ENCODE measurements around the gene UST. TPM values are rescaled to one million over a fixed set of nuclear protein-coding genes. Genes with fewer than 3 reads are reported as not detected.

The UST gene
- total and polyA plus RNA-seq, 9 of the 15 experiments (the other 6 are each of a cell fraction or from before 2014, with no cell fraction given) = 0.04 to 0.10 TPM; not detected in 7

DNA sequence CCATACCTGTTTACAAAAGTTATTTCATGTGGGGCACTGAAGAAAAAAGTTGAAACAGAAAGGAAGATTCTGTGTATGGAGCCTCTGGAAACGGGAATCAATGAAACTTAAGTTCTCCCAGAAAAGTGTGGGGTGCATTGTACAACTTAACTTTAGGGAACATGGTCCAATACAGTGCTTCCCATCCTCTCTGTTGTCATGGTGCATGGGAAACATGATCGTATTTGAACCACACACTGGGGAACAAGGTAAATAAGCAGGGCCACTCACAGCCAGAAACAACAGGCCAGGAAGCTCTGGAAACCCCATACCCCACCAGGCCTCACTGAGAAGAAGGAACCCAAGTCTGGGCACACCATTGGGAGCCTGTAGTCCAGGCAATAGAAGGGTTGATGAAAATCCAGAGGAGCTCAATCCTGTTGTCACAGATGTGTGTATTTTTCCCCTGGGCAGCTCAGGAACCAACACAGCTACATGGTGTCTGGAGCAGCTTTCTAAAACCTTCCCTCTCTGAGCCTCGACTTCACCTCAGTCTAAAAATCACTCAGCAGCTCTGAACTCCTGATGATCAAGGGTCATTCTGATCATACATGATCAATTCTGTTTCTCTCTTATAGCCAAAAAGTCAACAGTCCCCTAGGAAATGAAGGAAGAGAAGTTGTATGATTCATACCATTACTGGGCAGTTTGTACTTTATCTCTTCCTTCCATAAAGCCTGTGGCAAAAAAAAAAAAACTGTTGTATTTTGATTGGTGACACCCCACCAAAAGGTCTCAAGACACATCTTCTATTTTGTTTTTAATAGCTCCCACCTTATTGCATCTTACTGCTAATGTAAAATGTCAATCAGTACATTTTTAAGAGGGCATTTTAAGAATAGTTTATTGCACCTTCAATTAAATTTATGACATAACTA is 372.2 kb downstream of the UST start (continued):
- TF ChIP-seq, protein P1, sequence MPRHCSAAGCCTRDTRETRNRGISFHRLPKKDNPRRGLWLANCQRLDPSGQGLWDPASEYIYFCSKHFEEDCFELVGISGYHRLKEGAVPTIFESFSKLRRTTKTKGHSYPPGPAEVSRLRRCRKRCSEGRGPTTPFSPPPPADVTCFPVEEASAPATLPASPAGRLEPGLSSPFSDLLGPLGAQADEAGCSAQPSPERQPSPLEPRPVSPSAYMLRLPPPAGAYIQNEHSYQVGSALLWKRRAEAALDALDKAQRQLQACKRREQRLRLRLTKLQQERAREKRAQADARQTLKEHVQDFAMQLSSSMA (CRISPR knock-in tag; IDR thresholded peaks at IDR 0.05) = no peak
- no peak for TF ChIP-seq MYBL2 (IDR thresholded peaks at IDR 0.05; ENCODE audit: low read depth)
- TF ChIP-seq MYBL2 (CRISPR knock-in tag; IDR thresholded peaks at IDR 0.05; ENCODE audit: borderline replicate concordance) = no peak
- 0 out of 2 replicates have a peak, but pooled peaks have one; percentile 13 for TF ChIP-seq CC2D1A (IDR thresholded peaks at IDR 0.05)
- 0 out of 2 replicates have a peak, but pooled peaks have one; percentile 20 for TF ChIP-seq L3MBTL2 (IDR thresholded peaks at IDR 0.05)
- TF ChIP-seq, protein P2, sequence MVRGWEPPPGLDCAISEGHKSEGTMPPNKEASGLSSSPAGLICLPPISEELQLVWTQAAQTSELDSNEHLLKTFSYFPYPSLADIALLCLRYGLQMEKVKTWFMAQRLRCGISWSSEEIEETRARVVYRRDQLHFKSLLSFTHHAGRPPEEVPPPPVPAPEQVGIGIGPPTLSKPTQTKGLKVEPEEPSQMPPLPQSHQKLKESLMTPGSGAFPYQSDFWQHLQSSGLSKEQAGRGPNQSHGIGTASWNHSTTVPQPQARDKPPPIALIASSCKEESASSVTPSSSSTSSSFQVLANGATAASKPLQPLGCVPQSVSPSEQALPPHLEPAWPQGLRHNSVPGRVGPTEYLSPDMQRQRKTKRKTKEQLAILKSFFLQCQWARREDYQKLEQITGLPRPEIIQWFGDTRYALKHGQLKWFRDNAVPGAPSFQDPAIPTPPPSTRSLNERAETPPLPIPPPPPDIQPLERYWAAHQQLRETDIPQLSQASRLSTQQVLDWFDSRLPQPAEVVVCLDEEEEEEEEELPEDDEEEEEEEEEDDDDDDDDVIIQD (CRISPR knock-in tag; IDR thresholded peaks at IDR 0.05) = no peak
- TF ChIP-seq PHB2 (IDR thresholded peaks at IDR 0.05; ENCODE audit: low read depth) = no peak
- peak; percentile 18; the same call in 1 of the 2 replicates for TF ChIP-seq CXXC5 (CRISPR knock-in tag; IDR thresholded peaks at IDR 0.05)
- TF ChIP-seq HCFC1 (IDR thresholded peaks at IDR 0.05; ENCODE audit: low read depth, low read length) = no peak
- TF ChIP-seq TAF9B (IDR thresholded peaks at IDR 0.05; ENCODE audit: partially characterized antibody) = peak; percentile 16
- no peak for TF ChIP-seq CCNT2 (IDR thresholded peaks at IDR 0.05; ENCODE audit: borderline replicate concordance, extremely low read depth, insufficient read length, low read depth, low read length)
- TF ChIP-seq, protein P3, sequence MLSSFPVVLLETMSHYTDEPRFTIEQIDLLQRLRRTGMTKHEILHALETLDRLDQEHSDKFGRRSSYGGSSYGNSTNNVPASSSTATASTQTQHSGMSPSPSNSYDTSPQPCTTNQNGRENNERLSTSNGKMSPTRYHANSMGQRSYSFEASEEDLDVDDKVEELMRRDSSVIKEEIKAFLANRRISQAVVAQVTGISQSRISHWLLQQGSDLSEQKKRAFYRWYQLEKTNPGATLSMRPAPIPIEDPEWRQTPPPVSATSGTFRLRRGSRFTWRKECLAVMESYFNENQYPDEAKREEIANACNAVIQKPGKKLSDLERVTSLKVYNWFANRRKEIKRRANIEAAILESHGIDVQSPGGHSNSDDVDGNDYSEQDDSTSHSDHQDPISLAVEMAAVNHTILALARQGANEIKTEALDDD (IDR thresholded peaks at IDR 0.05) = no peak
- no peak for TF ChIP-seq SMAD2 (IDR thresholded peaks at IDR 0.05; ENCODE audit: low read depth, low read length)
- TF ChIP-seq GTF2E2 (tag; IDR thresholded peaks at IDR 0.05) = 0 out of 2 replicates have a peak, but pooled peaks have one; percentile 16
- TF ChIP-seq, protein P4, sequence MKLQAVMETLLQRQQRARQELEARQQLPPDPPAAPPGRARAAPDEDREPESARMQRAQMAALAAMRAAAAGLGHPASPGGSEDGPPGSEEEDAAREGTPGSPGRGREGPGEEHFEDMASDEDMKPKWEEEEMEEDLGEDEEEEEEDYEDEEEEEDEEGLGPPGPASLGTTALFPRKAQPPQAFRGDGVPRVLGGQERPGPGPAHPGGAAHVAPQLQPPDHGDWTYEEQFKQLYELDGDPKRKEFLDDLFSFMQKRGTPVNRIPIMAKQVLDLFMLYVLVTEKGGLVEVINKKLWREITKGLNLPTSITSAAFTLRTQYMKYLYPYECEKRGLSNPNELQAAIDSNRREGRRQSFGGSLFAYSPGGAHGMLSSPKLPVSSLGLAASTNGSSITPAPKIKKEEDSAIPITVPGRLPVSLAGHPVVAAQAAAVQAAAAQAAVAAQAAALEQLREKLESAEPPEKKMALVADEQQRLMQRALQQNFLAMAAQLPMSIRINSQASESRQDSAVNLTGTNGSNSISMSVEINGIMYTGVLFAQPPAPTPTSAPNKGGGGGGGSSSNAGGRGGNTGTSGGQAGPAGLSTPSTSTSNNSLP (IDR thresholded peaks at IDR 0.05; ENCODE audit: borderline replicate concordance, low read depth, low read length) = peak; percentile 92
- no peak for TF ChIP-seq ZNF124 (CRISPR knock-in tag; IDR thresholded peaks at IDR 0.05)
- TF ChIP-seq ZSCAN29 (IDR thresholded peaks at IDR 0.05) = no peak
- TF ChIP-seq SMC3 (conservative IDR thresholded peaks at IDR 0.05; ENCODE audit: insufficient read depth, low read depth, low read length) = no peak
- TF ChIP-seq, protein P5, sequence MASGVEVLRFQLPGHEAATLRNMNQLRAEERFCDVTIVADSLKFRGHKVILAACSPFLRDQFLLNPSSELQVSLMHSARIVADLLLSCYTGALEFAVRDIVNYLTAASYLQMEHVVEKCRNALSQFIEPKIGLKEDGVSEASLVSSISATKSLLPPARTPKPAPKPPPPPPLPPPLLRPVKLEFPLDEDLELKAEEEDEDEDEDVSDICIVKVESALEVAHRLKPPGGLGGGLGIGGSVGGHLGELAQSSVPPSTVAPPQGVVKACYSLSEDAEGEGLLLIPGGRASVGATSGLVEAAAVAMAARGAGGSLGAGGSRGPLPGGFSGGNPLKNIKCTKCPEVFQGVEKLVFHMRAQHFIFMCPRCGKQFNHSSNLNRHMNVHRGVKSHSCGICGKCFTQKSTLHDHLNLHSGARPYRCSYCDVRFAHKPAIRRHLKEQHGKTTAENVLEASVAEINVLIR (CRISPR knock-in tag; IDR thresholded peaks at IDR 0.05) = no peak
- no peak for TF ChIP-seq XRCC5 (IDR thresholded peaks at IDR 0.05; ENCODE audit: low read depth, low read length)
- peak in 1 of 2 experiments; percentile 67 for TF ChIP-seq NCOA2 (IDR thresholded peaks at IDR 0.05; ENCODE audit: partially characterized antibody in 2 of 2)
- TF ChIP-seq RBBP5 (IDR thresholded peaks at IDR 0.05; ENCODE audit: borderline replicate concordance, insufficient read depth, low read length, poor library complexity, severe bottlenecking) = no peak
